OCI-LY3 (cell line): ENCODE results near the gene CCT4.

ENCODE experiments used
- H2AFZ ChIP-seq: fragments of 200-600, 300-600 bp; shearing (Covaris generic); 2 replicates; pipeline ENCODE4 v1.6.0; 2014; ENCODE audit warnings: antibody characterized with exemption, low read depth, low read length
- H3K27ac ChIP-seq: fragments of 200-600, 300-600 bp; sonication (generic); 2 replicates; pipeline ENCODE4 v1.5.1; 2014; ENCODE audit warnings: mild to moderate bottlenecking, low read length, moderate library complexity, mixed read lengths
- H3K27me3 ChIP-seq: fragments of 200-600, 300-600 bp; sonication (generic); 2 replicates; pipeline ENCODE4 v1.6.1; 2014; ENCODE audit warnings: low read depth, low read length, mixed read lengths
- H3K36me3 ChIP-seq: fragments of 200-600, 300-600 bp; sonication (generic); replicated peaks from 2 replicates; pipeline ENCODE3; 2014; ENCODE audit warnings: low read depth, low read length, mixed read lengths
- H3K4me1 ChIP-seq: fragments of 300-600, 200-600 bp; sonication (generic); 2 replicates; pipeline ENCODE4 v1.6.1; 2014; ENCODE audit warnings: low read length, mixed read lengths
- H3K4me2 ChIP-seq: fragments of 200-600, 300-600 bp; sonication (generic); 2 replicates; pipeline ENCODE4 v1.6.1; 2014; ENCODE audit warnings: low read length, mixed read lengths
- H3K4me3 ChIP-seq: fragments of 300-600, 200-600 bp; sonication (generic); 2 replicates; pipeline ENCODE4 v1.5.1; 2014; ENCODE audit warnings: antibody characterized with exemption, mild to moderate bottlenecking, low read length, moderate library complexity
- H3K79me2 ChIP-seq: fragments of 300-600, 200-600 bp; shearing (Covaris generic); 2 replicates; pipeline ENCODE4 v1.6.1; 2014; ENCODE audit warnings: mild to moderate bottlenecking, low read length, mixed read lengths
- H3K9ac ChIP-seq: fragments of 300-600, 200-600 bp; shearing (Covaris generic); 2 replicates; pipeline ENCODE4 v1.6.0; 2014; ENCODE audit warnings: mild to moderate bottlenecking, low read length, moderate library complexity
- H3K9me3 ChIP-seq: fragments of 200-600, 300-600 bp; shearing (Covaris generic); 2 replicates; pipeline ENCODE4 v1.6.1; 2014; ENCODE audit warnings: low read length, mixed read lengths; ENCODE audit not compliant: insufficient read depth
- H4K20me1 ChIP-seq: fragments of 200-600, 300-600 bp; sonication (generic); 2 replicates; pipeline ENCODE4 v1.6.1; 2016; ENCODE audit warnings: low read length, mixed read lengths; ENCODE audit not compliant: insufficient read depth
- CTCF ChIP-seq: fragments of 200-600, 300-600 bp; sonication (generic); IDR thresholded peaks from 2 replicates; pipeline ENCODE4 v1.5.1; 2014; ENCODE audit warnings: antibody characterized with exemption, low read length, low read depth
- EZH2phosphoT487 ChIP-seq: fragments of 200-600 bp; shearing (Covaris generic); IDR thresholded peaks from 2 replicates; pipeline ENCODE4 v1.6.1; 2018; ENCODE audit warnings: antibody characterized with exemption, mixed run types, low read depth

CCT4 gene

GRCh38 chr2:61857224-61857623 is 31.2 kb downstream of the CCT4 start:
- TF ChIP-seq EZH2phosphoT487: no peak
- TF ChIP-seq CTCF: no peak
- no peak overlapping the region for H3K4me2 ChIP-seq
- H3K79me2 ChIP-seq: no peaks in the 10 kb centered on the region
- peaks cover 19% of the 10 kb centered on the region for H3K4me1 ChIP-seq
- H3K9me3 ChIP-seq: no peaks in the 10 kb centered on the region
- peaks cover 2% of the 10 kb centered on the region for H3K36me3 ChIP-seq
- H3K27ac ChIP-seq: no peak overlapping the region
- no peak overlapping the region for H3K4me3 ChIP-seq
- no peaks in the 10 kb centered on the region for H3K27me3 ChIP-seq
- no peak overlapping the region for H2AFZ ChIP-seq
- no peaks in the 10 kb centered on the region for H4K20me1 ChIP-seq
- H3K9ac ChIP-seq: no peak overlapping the region

GRCh38 chr2:61855318-61855613 is 33.2 kb downstream of the CCT4 start:
- H4K20me1 ChIP-seq: no peaks in the 10 kb centered on the region
- peak overlapping the region; percentile 91 for H3K4me2 ChIP-seq
- H3K36me3 ChIP-seq: no peaks in the 10 kb centered on the region
- peak overlapping the region; percentile 87 for H3K4me3 ChIP-seq
- H3K9me3 ChIP-seq: no peaks in the 10 kb centered on the region
- H3K27ac ChIP-seq: peak overlapping the region; percentile 76
- peak overlapping the region; percentile 81 for H2AFZ ChIP-seq
- peaks cover 19% of the 10 kb centered on the region for H3K4me1 ChIP-seq
- H3K79me2 ChIP-seq: no peaks in the 10 kb centered on the region
- H3K9ac ChIP-seq: peak overlapping the region; percentile 85
- H3K27me3 ChIP-seq: no peaks in the 10 kb centered on the region
- TF ChIP-seq CTCF: no peak
- TF ChIP-seq EZH2phosphoT487: no peak

GRCh38 chr2:61854564-61855317 is 33.7 kb downstream of the CCT4 start:
- H3K9ac ChIP-seq: peak overlapping the region; percentile 85
- no peaks in the 10 kb centered on the region for H3K36me3 ChIP-seq

More at GRCh38 chr2:61854564-61855317, 33.7 kb downstream of the CCT4 start:
- peak overlapping the region; percentile 81 for H2AFZ ChIP-seq
- no peaks in the 10 kb centered on the region for H3K9me3 ChIP-seq
- peaks cover 19% of the 10 kb centered on the region for H3K4me1 ChIP-seq
- H3K27ac ChIP-seq: peak overlapping the region; percentile 76
- H3K27me3 ChIP-seq: no peaks in the 10 kb centered on the region
- H3K4me2 ChIP-seq: peak overlapping the region; percentile 92
- H3K4me3 ChIP-seq: peak overlapping the region; percentile 87
- TF ChIP-seq EZH2phosphoT487: no peak
- TF ChIP-seq CTCF: peak; percentile 17
- no peaks in the 10 kb centered on the region for H3K79me2 ChIP-seq
- H4K20me1 ChIP-seq: no peaks in the 10 kb centered on the region
